NT2/D1 (cell line): ENCODE data around the gene MS4A10.

Experiments
- SUZ12 ChIP-seq: IDR thresholded peaks from 2 replicates; pipeline ENCODE4 v1.6.1; 2011; ENCODE audit not compliant: insufficient read length, insufficient read depth; ENCODE audit errors: extremely low read depth
- ZNF274 ChIP-seq: IDR thresholded peaks from 2 replicates; pipeline ENCODE4 v1.6.1; 2011; ENCODE audit warnings: mild to moderate bottlenecking, low read depth, low read length

DNA sequence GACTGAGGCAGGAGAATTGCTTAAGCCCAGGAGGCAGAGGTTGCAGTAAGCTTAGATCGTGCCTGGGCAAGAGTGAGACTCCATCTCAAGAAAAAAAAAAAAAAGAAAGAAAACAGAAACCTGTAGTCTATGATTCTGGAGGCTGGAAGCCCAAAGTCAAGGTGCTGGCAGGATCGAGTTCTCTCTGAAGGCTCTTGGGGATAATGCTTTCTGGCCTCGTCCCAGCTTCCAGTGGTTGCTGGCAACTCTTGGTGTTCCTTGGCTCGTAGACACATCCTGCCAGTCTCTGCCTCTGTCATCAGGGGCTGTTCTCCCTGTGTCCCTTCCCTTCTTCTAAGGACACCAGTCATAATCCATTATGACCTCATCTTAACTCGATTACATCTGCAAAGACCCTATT lies 40.0 kb downstream of the MS4A10 start:
- TF ChIP-seq ZNF274: no peak
- TF ChIP-seq SUZ12: no peak
